Islet of Langerhans (tissue), 1 donor: ENCODE data around the gene SPTAN1.
"Not testable (repeated sequence)": the region's sequence is repeated elsewhere in the genome, so short reads cannot be mapped to it uniquely, and the experiment has no call there.

Experiments used
- FAIRE-seq: peaks from one replicate; lab custom pipeline; 2011; peaks lifted over from hg19 to GRCh38; lab: Jason Lieb, UNC

The SPTAN1 gene

GRCh38 chr9:128552153-128552743, at the start of gene SPTAN1:
Gene SPTAN1, plus strand, starts transcription at chr9:128552587. Its CDS starts 14,154 bp downstream, at chr9:128566741.
- FAIRE-seq: no peak

DNA sequence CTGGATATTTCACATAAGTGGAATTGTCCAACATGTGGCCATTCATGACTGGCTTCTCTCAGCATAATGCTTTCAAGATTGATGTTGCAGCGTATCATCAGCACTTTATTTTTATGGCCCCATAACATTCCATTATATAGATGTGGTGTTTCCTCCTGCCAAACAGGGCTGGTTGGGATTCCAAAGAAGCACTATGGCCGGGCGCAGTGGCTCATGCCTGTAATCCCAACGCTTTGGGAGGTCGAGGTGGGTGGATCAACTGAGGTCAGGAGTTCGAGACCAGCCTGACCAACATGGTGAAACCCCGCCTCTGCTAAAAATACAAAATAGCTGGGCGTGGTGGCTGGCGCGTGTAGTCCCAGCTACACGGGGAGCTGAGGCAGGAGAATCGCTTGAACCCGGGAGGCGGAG, 49.0 kb upstream of the SPTAN1 start:
- FAIRE-seq: not testable (repeated sequence)

DNA sequence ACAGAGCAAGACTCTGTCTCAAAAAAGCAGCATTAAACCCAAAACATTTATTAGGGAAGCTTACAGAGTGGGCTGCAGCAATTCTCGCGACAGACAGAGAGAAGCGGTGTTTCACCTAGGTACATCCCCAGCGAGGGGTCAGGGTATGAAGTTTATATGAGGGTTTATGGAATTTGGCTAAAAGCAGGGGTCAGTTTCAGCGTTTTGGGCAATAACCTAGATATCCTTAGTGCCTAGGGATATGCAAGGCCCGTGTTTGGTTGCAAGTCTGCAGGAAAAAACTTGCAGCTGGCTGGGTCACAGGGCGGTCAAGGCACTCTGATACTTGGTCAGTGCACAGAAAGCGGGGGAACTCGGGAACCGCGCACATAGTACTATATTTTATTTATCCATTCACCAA, 48.5 kb upstream of the SPTAN1 start:
- FAIRE-seq: no peak

DNA sequence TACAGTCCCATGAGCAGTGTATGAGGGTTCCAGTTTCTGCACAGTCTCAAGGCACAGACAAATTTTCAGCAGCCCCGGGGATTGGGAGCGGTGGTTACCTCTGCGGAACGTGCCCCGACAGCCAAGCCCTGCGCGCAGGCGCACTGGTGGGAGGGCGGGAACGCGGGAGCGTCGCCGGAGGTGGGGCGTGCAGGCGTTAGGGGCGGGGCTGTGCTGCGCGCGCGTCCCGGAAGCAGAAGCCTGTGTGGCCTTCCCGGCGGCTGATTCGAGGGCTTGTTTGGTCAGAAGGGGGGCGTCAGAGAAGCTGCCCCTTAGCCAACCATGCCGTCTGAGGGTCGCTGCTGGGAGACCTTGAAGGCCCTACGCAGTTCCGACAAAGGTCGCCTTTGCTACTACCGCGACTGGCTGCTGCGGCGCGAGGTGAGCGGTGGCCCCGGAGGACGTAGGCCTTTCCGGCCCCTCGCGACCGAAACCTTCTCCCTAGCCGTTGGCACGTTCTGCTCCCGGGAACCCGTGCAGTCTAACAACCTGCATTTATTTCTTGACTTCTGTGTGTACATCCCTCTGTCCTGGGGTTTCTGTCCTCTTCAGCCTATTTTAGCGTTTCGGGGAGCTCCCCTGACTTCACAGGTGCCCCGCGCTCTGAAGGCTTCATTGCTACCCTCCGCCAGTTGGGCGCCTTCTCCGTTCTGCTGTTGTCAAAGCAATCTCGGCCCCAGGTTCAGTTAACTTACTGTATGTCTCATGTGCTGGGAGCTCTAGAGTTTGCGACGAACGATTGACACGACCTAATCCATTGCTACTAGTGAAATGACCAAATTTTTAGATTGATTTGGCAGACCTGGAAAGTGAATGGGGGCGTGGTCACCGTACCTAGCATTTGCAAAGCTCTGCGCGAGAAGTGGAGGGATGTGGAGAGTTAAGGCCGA, 47.6 kb upstream of the SPTAN1 start, which contains the start of gene GLE1:
TSS of gene GLE1 (plus strand) at position 235 of the 929 bp plus-strand sequence. CDS start at position 322, 87 bp downstream.
- no peak for FAIRE-seq

DNA sequence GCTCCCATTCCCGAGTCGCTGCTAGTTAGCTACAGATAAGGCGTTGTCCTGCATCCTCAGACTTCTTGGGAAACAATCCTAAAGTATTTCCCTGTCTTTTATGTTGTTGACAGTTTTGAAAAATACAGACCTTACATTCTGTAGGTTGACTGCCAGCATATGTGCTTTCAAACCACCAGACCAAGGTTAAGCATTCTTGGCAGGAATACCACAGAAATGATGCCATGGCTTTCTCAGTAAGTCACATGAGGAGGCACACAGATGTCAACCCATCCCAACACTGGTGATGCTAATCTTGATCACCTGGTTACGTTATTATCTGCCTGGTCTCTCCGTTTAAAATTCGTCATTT, 47.0 kb upstream of the SPTAN1 start:
- FAIRE-seq: no peak

GRCh38 chr9:128505906-128506305, 46.5 kb upstream of the SPTAN1 start:
- not testable (repeated sequence) for FAIRE-seq

DNA sequence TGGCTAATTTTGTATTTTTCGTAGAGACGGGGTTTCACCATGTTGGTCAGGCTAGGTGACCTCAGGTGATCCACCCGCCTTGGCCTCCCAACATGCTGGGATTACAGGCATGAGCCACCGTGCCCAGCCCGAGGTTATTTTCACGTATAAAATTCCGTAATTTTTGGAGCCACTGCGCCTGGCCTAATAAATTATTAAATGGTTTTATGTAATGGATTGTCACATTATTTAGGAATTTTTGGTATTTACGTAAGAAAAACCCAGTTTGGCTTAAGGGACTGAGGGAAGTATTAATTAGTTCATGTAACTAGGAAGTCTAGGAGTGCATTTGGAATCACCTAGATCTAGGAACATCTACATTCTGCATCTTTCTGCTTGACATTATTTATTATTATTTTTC, 39.6 kb upstream of the SPTAN1 start:
- FAIRE-seq: no peak

GRCh38 chr9:128521956-128522355, 30.4 kb upstream of the SPTAN1 start:
- no peak for FAIRE-seq

DNA sequence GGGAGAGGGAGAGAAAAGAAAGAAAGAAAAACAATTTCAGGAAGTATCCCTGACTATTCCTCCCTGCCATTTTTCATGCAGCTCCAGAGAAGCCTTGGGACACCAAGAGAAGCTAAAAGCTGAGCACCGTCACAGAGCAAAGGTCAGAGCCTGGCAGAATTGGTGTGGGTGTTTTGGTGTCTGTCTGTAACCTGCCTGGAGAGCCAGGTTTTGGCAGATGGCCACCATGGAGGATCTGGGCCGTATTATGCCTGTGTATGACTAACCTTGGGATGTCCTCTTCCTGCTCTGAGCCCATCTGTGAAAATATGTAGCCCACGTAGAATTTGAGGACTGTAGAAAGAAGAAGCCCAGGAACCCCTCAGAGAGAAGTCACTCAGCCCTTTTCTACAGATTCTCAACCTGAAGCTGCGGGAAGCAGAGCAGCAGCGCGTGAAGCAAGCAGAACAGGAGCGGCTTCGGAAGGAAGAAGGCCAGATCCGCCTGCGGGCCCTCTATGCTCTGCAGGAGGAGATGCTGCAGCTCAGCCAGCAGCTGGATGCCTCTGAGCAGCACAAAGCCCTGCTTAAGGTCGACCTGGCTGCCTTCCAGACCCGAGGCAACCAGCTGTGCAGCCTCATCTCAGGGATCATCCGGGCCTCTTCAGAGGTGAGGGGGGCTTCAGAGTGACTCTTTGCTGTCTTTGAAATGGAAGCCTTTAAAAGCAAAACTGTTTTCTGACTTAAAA, 29.0 kb upstream of the SPTAN1 start:
- FAIRE-seq: no peak

- no peak for FAIRE-seq
These were observed 25.7 kb upstream of the SPTAN1 start for GRCh38 chr9:128526720-128527119.

DNA sequence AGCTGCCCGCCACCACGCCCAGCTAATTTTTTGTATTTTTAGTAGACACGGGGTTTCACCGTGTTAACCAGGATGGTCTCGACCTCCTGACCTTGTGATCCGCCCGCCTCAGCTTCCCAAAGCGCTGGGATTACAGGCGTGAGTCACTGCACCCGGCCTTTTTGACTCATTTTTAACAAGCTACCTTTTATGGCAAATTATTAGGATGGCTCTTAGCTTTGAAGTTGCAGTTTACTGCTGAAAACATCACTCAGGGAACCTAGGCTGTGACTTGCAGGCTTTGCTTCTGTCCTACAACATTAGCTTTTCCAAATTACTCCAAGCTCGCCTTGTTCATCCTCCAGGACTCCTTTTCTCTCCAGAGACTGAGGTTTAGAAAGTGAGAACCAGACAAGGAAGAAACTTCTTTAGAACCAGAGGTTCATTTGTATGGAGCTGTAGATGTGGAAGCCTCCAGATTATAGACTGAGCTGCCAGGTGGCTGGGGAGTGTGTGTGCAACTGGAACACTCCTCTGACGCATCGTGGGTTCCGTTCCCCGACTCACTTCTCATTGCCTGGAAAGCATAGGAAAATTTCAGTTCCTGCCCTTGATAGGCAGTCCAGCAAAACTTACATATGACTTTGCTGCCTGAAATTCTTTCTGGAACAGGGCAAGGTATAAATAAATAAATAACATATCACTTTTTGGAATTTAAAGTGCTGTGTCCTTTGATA, 23.8 kb upstream of the SPTAN1 start:
- FAIRE-seq: no peak

GRCh38 chr9:128529191-128529590, 23.2 kb upstream of the SPTAN1 start:
- no peak for FAIRE-seq

- no peak for FAIRE-seq
These were observed 19.8 kb upstream of the SPTAN1 start for GRCh38 chr9:128532581-128532980.

- no peak for FAIRE-seq
These were observed 11.6 kb upstream of the SPTAN1 start for GRCh38 chr9:128540634-128541360.

GRCh38 chr9:128546504-128546903, 5.9 kb upstream of the SPTAN1 start:
- no peak for FAIRE-seq

- FAIRE-seq: no peak
These were observed 3.5 kb upstream of the SPTAN1 start for GRCh38 chr9:128548876-128549275.

DNA sequence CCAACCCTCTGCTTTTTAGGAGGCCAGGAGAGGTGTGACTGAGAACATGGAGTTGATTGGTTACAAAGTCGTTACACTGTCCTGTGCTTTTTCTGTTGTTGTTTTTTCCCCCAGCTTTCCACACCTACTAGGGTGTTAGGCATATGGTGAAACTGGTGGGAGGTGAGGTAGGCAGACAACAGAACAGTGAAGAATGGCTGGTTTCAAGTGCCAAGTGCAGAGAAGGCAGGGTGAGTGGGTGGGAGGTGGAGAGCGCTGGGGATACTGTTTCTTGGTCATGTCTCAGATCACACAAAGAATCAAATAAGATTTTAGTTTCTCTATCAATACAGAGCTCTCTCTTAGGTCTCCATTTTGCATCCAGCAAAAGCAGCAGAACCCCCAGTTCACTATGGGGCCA, 2.2 kb upstream of the SPTAN1 start:
- no peak for FAIRE-seq

GRCh38 chr9:128550770-128551656, 1.4 kb upstream of the SPTAN1 start:
- FAIRE-seq: no peak

GRCh38 chr9:128551657-128552152, 682 bp upstream of the SPTAN1 start:
- FAIRE-seq: no peak

DNA sequence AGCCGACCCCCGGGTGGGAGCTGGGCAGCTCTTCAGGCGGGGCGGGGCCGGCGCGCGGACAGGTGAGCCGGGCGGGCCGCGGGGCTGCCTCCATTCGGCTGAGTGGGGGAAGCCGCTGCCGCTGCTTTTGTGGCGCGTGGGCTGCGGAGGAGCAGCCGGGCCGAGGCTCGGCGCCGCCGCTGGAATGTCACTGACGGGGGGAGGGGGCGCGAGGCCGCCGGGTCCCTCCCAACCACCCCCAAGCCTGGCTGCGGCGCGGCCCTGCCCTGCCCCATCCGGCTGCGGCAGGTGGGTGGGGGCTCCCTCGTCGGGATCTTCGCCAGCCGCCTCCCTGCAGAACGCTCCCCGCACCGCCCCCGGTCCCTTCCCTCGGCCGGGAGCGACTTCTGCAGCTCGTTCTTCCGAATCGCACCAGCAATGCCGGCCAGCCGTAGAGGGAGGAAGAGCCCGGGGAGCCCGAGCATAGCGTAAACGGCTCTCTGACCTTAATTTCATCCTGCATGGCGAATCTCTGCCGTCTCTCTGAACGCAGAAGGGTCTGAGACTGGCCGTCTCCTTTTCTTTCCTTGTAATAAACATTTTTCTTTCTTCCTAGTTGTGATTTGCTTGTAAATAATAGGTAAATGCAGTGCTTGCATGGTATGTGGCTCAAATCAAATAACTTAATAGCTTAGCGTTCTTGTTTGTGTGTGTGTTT, 505 bp downstream of the SPTAN1 start:
- FAIRE-seq: no peak
